OCI-LY7 (cell line): Measurements from ENCODE around the gene SDR39U1. TPM values are rescaled to one million over a fixed set of nuclear protein-coding genes. Genes with fewer than 3 reads are reported as not detected.

Experiments used
- BruUV-seq: library from RNA; stranded (reverse); fragments of 400-500 nt; replicated peaks from 2 replicates; lab custom pipeline; 2021; lab: Mats Ljungman, UMichigan
- CTCF ChIA-PET: fragments of 300-600 bp; sonication (Branson Sonifier 250); formaldehyde crosslinking; loops from one replicate; lab custom pipeline; 2022; ENCODE audit warnings: antibody characterized with exemption; ENCODE audit not compliant: unreplicated experiment; lab: Charles Lee
- POLR2A ChIA-PET: fragments of 300-600 bp; sonication (Branson Sonifier 250); formaldehyde crosslinking; loops from one replicate; lab custom pipeline; 2022; ENCODE audit warnings: antibody characterized with exemption; lab: Charles Lee
- DNase-seq: peaks from one replicate; pipeline ENCODE4 v3.0.0-alpha.2; 2015; ENCODE audit warnings: low spot score
- H2AFZ ChIP-seq: fragments of 200-600 bp; sonication (generic), shearing (Covaris generic); 2 replicates; pipeline ENCODE4 v1.6.1; 2014; ENCODE audit warnings: mild to moderate bottlenecking, antibody characterized with exemption, low read length, moderate library complexity
- H3K27ac ChIP-seq: fragments of 200-600 bp; sonication (generic); 2 replicates; pipeline ENCODE4 v1.5.1; 2014; ENCODE audit warnings: mixed run types, low read depth, mild to moderate bottlenecking, moderate library complexity, low read length, inconsistent platforms; ENCODE audit not compliant: poor library complexity, severe bottlenecking
- H3K36me3 ChIP-seq: fragments of 200-600 bp; sonication (generic); 2 replicates; pipeline ENCODE4 v1.6.1; 2014; ENCODE audit warnings: mild to moderate bottlenecking, antibody characterized with exemption, low read length, moderate library complexity, mixed read lengths; ENCODE audit not compliant: insufficient read depth
- H3K4me1 ChIP-seq: fragments of 200-600 bp; sonication (generic); 2 replicates; pipeline ENCODE4 v1.5.1; 2014; ENCODE audit warnings: mild to moderate bottlenecking, low read length; ENCODE audit not compliant: insufficient read depth, poor library complexity, severe bottlenecking
- H3K4me2 ChIP-seq: fragments of 200-600 bp; sonication (generic); 2 replicates; pipeline ENCODE4 v1.6.1; 2014; ENCODE audit warnings: mild to moderate bottlenecking, low read length
- H3K4me3 ChIP-seq: fragments of 200-600 bp; sonication (generic); 2 replicates; pipeline ENCODE4 v1.5.1; 2014; ENCODE audit warnings: mild to moderate bottlenecking, low read depth, low read length; ENCODE audit not compliant: poor library complexity, severe bottlenecking
- H3K79me2 ChIP-seq: fragments of 200-600 bp; sonication (generic); 2 replicates; pipeline ENCODE4 v1.6.1; 2016; ENCODE audit warnings: low read depth, mild to moderate bottlenecking, low read length, moderate library complexity, mixed read lengths; ENCODE audit not compliant: insufficient read depth
- H3K9me2 ChIP-seq: fragments of 200-600 bp; sonication (generic); 2 replicates; pipeline ENCODE4 v1.6.1; 2016; ENCODE audit warnings: mild to moderate bottlenecking, low read length, mixed read lengths; ENCODE audit not compliant: insufficient read depth
- H3K9me3 ChIP-seq: fragments of 200-600 bp; sonication (generic); 2 replicates; pipeline ENCODE4 v1.6.1; 2014; ENCODE audit warnings: mild to moderate bottlenecking, mixed run types, low read length, mixed read lengths
- H4K20me1 ChIP-seq: fragments of 200-600 bp; sonication (generic); 2 replicates; pipeline ENCODE4 v1.6.1; 2014; ENCODE audit warnings: mild to moderate bottlenecking, antibody characterized with exemption, low read length, moderate library complexity, mixed read lengths; ENCODE audit not compliant: insufficient read depth
- CTCF ChIP-seq: fragments of 200-600 bp; sonication (generic); conservative IDR thresholded peaks from 2 replicates; pipeline ENCODE4 v1.5.1; 2014; ENCODE audit warnings: mild to moderate bottlenecking, antibody characterized with exemption, low read length, moderate library complexity, mixed read lengths
- EZH2phosphoT487 ChIP-seq: fragments of 200-600 bp; sonication (generic); IDR thresholded peaks from 2 replicates; pipeline ENCODE4 v1.6.1; 2018; ENCODE audit warnings: low read depth, borderline replicate concordance, mild to moderate bottlenecking, mixed run types, antibody characterized with exemption, low read length, moderate library complexity, mixed read lengths
- intact Hi-C: fragments of 100-400 bp; cut with micrococcal nuclease; formaldehyde crosslinking; loops from one replicate; pipeline ENCODE4 v1.10.0; 2022; ENCODE audit not compliant: unreplicated experiment
- total RNA-seq, 2 experiments: library from RNA; depleted of rRNA in 1 of 2; stranded (reverse); fragments of >200 nt in 1 of 2; shearing (Covaris generic) in 1 of 2; gene quantifications; 2 replicates each; pipeline ENCODE4 v1.2.3, GENCODE V29; 2014 to 2022

SDR39U1 gene
- total RNA-seq, 2 experiments from 2014 or later = 51.4 to 103 TPM

GRCh38 chr14:24465805-24466204 is 23.2 kb upstream of the SDR39U1 start:
- H2AFZ ChIP-seq = no peak overlapping the region
- no peaks in the 10 kb centered on the region for H4K20me1 ChIP-seq
- no peak overlapping the region for H3K4me3 ChIP-seq
- no peak for DNase-seq
- peak overlapping the region; percentile 82 for H3K27ac ChIP-seq
- peaks cover 29% of the 10 kb centered on the region for H3K4me1 ChIP-seq
- CTCF ChIA-PET = no interaction called here
- TF ChIP-seq EZH2phosphoT487 = no peak
- TF ChIP-seq CTCF = no peak
- no peaks in the 10 kb centered on the region for H3K9me3 ChIP-seq
- intact Hi-C loops = no loop called here
- BruUV-seq = no TSS peak
- no peaks in the 10 kb centered on the region for H3K9me2 ChIP-seq
- H3K4me2 ChIP-seq = no peak overlapping the region
- POLR2A ChIA-PET = interaction anchor here (0.8 to 0.9 kb wide), 2 partner anchors 10 to 15 kb away, joined by 3 read pairs; no protein-coding TSS in a partner anchor
- H3K36me3 ChIP-seq = no peaks in the 10 kb centered on the region
- no peaks in the 10 kb centered on the region for H3K79me2 ChIP-seq

- no peak overlapping the region for H3K4me3 ChIP-seq
- H3K4me1 ChIP-seq = peaks cover 29% of the 10 kb centered on the region
- intact Hi-C loops = no loop called here
- no peaks in the 10 kb centered on the region for H3K79me2 ChIP-seq
- TF ChIP-seq CTCF (no peak), EZH2phosphoT487 (no peak)
- H2AFZ ChIP-seq = no peak overlapping the region
- H3K9me3 ChIP-seq = no peaks in the 10 kb centered on the region
- peak overlapping the region; percentile 22; the same call in 1 of the 2 replicates for H3K4me2 ChIP-seq
- POLR2A ChIA-PET = interaction anchor here (0.8 to 1.5 kb wide), 3 partner anchors 10 to 23 kb away, joined by 3 to 9 read pairs (median 3); partner anchors contain the start of gene SDR39U1
- peak overlapping the region; percentile 82 for H3K27ac ChIP-seq
- H3K36me3 ChIP-seq = no peaks in the 10 kb centered on the region
- no peaks in the 10 kb centered on the region for H4K20me1 ChIP-seq
- H3K9me2 ChIP-seq = no peaks in the 10 kb centered on the region
- BruUV-seq = no TSS peak
- CTCF ChIA-PET = no interaction called here
- no peak for DNase-seq
Measured at GRCh38 chr14:24465368-24465767, 22.8 kb upstream of the SDR39U1 start.

- Histone ChIP-seq H2AFZ (peak overlapping the region; percentile 12), H3K4me2 (peak overlapping the region; percentile 53), H3K9me2 (no peaks in the 10 kb centered on the region), H3K36me3 (no peaks in the 10 kb centered on the region), H3K4me3 (peak overlapping the region; percentile 17), H4K20me1 (no peaks in the 10 kb centered on the region), H3K4me1 (peaks cover 29% of the 10 kb centered on the region), H3K9me3 (no peaks in the 10 kb centered on the region), H3K79me2 (no peaks in the 10 kb centered on the region), H3K27ac (peak overlapping the region; percentile 82)
- intact Hi-C loops = no loop called here
- POLR2A ChIA-PET = interaction anchor here (1.1 to 1.5 kb wide), 2 partner anchors 10 to 22 kb away, joined by 3 to 9 read pairs; partner anchors contain the start of gene SDR39U1
- no TSS peak for BruUV-seq
- TF ChIP-seq CTCF (no peak), EZH2phosphoT487 (no peak)
- CTCF ChIA-PET = no interaction called here
- peak; percentile 77 for DNase-seq
Measured at GRCh38 chr14:24463884-24464785, 21.6 kb upstream of the SDR39U1 start.
